Prostate gland (tissue), 2 donors: ENCODE measurements around the gene RUNX3. TPM values are rescaled to one million over a fixed set of nuclear protein-coding genes. Genes with fewer than 3 reads are reported as not detected.
"Not testable (repeated sequence)": the region's sequence is repeated elsewhere in the genome, so short reads cannot be mapped to it uniquely, and the experiment has no call there.

Experiments used
- DNase-seq: peaks from one replicate; pipeline ENCODE4 v3.0.0-alpha.2; 2019; ENCODE audit warnings: low spot score
- H3K27ac ChIP-seq, 2 donors: fragments of 200-600 bp; sonication (generic); 2 replicates each; pipeline ENCODE4 v1.5.1; 2017 to 2019
- H3K27me3 ChIP-seq: fragments of 200-600 bp; sonication (generic); replicated peaks from 2 replicates; pipeline ENCODE4 v1.5.1; 2019; ENCODE audit not compliant: insufficient read depth
- H3K36me3 ChIP-seq, 2 donors: fragments of 200-600 bp; sonication (generic); 1 replicate in 1 of 2; 2 replicates in 1 of 2; pipeline versions ENCODE4 v1.5.1 to v1.8.1; 2017 to 2019
- H3K4me1 ChIP-seq: fragments of 200-600 bp; sonication (generic); replicated peaks from 2 replicates; pipeline ENCODE4 v1.5.1; 2019
- H3K4me3 ChIP-seq, 2 donors: fragments of 200-600 bp; sonication (generic); 2 replicates each; pipeline ENCODE4 v1.5.1; 2017 to 2019
- H3K9me3 ChIP-seq: fragments of 200-600 bp; sonication (generic); 2 replicates; pipeline ENCODE4 v1.5.1; 2017
- POLR2A ChIP-seq: fragments of 450-650 bp; IDR thresholded peaks from one replicate; pipeline ENCODE4 v1.6.1; 2016; ENCODE audit warnings: antibody characterized with exemption, mild to moderate bottlenecking
- POLR2AphosphoS5 ChIP-seq: sonication (generic); formaldehyde crosslinking; IDR thresholded peaks from one replicate; pipeline ENCODE4 v1.6.1; 2017; ENCODE audit warnings: antibody characterized with exemption
- WGBS: methylation state at CpG from one replicate; pipeline ENCODE4 v1.1.5; 2018; 5-methylcytosine and 5-hydroxymethylcytosine counted together
- intact Hi-C: fragments of 100-400 bp; cut with DNase I; formaldehyde crosslinking; loops from one replicate; pipeline ENCODE4 v1.14.2; 2022
- total RNA-seq, 2 donors: library from RNA; depleted of rRNA; stranded (reverse); fragments of >200 nt; gene quantifications; one replicate each; pipeline ENCODE4 v1.1.0, GENCODE V29; 2016
- TF ChIP-seq, protein P1 (sequence below), 4 experiments: fragments of 200-600 bp in 2 of 4; fragments of 450-650 bp in 2 of 4; sonication (generic) in 2 of 4; IDR thresholded peaks; 1 replicate in 3 of 4; 2 replicates in 1 of 4; pipeline ENCODE4 v1.5.1; 2016 to 2019; ENCODE audit warnings: antibody characterized with exemption in 4 of 4, mild to moderate bottlenecking in 2 of 4, moderate library complexity in 2 of 4

The RUNX3 gene
- total RNA-seq, 2 donors from 2014 or later: 2.5 to 3.4 TPM

GRCh38 chr1:24908591-24909259, 21.4 kb downstream of the RUNX3 start:
- no peaks in the 10 kb centered on the region for H3K36me3 ChIP-seq

DNA sequence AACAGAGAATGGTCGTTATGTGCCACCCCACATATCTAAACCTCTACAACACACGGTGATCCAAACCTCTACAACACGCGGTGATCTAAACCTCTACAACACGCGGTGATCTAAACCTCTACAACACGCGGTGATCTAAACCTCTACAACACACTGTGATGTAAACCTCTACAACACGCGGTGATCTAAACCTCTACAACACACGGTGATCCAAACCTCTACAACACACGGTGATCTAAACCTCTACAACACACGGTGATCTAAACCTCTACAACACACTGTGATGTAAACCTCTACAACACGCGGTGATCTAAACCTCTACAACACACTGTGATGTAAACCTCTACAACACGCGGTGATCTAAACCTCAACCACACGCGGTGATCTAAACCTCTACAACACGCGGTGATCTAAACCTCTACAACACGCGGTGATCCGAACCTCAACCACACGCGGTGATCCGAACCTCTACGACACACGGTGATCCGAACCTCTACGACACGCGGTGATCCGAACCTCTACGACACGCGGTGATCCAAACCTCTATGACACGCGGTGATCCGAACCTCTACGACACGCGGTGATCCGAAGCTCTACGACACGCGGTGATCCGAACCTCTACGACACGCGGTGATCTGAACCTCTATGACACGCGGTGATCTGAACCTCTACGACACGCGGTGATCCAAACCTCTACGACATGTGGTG, 22.3 kb downstream of the RUNX3 start:
- 92% methylated on average over 57 of the region's 57 CpGs for WGBS
- H3K4me3 ChIP-seq, H3K4me1 ChIP-seq, H3K27me3 ChIP-seq, H3K27ac ChIP-seq, H3K9me3 ChIP-seq, H3K36me3 ChIP-seq, intact Hi-C loops, DNase-seq: not testable (repeated sequence)

More at GRCh38 chr1:24908591-24909259, 21.4 kb downstream of the RUNX3 start:
- Histone ChIP-seq H3K4me3 (no peak overlapping the region), H3K27ac (no peak overlapping the region), H3K9me3 (no peaks in the 10 kb centered on the region), H3K4me1 (no peaks in the 10 kb centered on the region), H3K27me3 (no peaks in the 10 kb centered on the region)
- 84% methylated on average over 7 of the region's 7 CpGs for WGBS
- TF ChIP-seq POLR2A (no peak), POLR2AphosphoS5 (no peak)
- TF ChIP-seq, protein P1, sequence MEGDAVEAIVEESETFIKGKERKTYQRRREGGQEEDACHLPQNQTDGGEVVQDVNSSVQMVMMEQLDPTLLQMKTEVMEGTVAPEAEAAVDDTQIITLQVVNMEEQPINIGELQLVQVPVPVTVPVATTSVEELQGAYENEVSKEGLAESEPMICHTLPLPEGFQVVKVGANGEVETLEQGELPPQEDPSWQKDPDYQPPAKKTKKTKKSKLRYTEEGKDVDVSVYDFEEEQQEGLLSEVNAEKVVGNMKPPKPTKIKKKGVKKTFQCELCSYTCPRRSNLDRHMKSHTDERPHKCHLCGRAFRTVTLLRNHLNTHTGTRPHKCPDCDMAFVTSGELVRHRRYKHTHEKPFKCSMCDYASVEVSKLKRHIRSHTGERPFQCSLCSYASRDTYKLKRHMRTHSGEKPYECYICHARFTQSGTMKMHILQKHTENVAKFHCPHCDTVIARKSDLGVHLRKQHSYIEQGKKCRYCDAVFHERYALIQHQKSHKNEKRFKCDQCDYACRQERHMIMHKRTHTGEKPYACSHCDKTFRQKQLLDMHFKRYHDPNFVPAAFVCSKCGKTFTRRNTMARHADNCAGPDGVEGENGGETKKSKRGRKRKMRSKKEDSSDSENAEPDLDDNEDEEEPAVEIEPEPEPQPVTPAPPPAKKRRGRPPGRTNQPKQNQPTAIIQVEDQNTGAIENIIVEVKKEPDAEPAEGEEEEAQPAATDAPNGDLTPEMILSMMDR (IDR thresholded peaks at IDR 0.05): no peak
- intact Hi-C loops: no loop called here
- no peak for DNase-seq

DNA sequence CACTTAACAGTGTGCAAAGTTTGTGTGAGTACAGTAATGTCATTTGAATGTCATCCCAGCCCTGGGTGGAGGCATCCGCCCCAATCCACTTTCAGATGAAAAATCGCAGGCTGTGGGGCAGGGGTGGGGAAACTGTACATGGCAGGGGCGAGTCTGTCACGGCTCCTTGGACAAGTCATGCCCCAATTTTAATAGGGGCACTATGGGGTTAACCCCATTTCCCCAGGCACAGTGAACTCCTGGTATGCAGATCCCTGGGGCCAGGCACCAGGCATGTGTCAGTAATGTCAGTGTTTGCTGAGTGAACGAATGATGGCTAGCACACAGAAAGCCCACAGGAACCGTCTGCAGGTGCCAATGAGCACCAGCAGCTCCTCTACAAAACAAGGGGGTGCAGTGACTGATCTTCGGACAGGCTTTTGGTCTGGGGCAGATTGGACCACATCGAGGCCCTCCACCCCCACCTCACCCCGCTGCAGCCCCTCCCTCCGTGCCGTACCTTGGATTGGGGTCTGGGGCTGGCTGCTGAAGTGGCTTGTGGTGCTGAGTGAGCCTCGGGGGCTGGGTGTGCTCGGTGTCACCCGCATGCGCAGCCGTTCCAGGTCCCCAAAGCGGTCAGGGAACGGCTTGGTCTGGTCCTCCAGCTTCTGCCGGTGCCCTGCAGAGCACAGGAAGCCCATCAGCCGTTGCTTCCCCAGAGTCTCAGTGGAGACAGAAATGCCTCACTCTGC, 23.2 kb downstream of the RUNX3 start:
- TF ChIP-seq POLR2AphosphoS5: no peak
- TF ChIP-seq, protein P1 (IDR thresholded peaks at IDR 0.05): no peak
- no peak for TF ChIP-seq POLR2A
- no peak for DNase-seq
- intact Hi-C loops: no loop called here
- no peak overlapping the region for H3K27ac ChIP-seq
- 89% methylated on average over 16 of the region's 20 CpGs for WGBS
- H3K9me3 ChIP-seq: no peaks in the 10 kb centered on the region
- H3K4me3 ChIP-seq: no peak overlapping the region
- no peaks in the 10 kb centered on the region for H3K4me1 ChIP-seq
- no peaks in the 10 kb centered on the region for H3K27me3 ChIP-seq
- no peaks in the 10 kb centered on the region for H3K36me3 ChIP-seq

GRCh38 chr1:24905979-24906720, 23.9 kb downstream of the RUNX3 start:
- DNase-seq: no peak
- Histone ChIP-seq H3K27ac (no peak overlapping the region), H3K27me3 (no peaks in the 10 kb centered on the region), H3K4me1 (no peaks in the 10 kb centered on the region), H3K9me3 (no peaks in the 10 kb centered on the region), H3K4me3 (no peak overlapping the region), H3K36me3 (no peaks in the 10 kb centered on the region)
- 80% methylated on average over 17 of the region's 17 CpGs for WGBS
- intact Hi-C loops: no loop called here
- TF ChIP-seq POLR2A (no peak), POLR2AphosphoS5 (no peak)
- TF ChIP-seq, protein P1 (IDR thresholded peaks at IDR 0.05): no peak
